Mesenchymal stem cell (in vitro differentiated cells and primary cell): Measurements from ENCODE around the gene EFNA5.

ENCODE experiments used
- DNase-seq: peaks from one replicate; pipeline ENCODE4 v3.0.0-alpha.2; 2013
- H2AFZ ChIP-seq: one replicate; pipeline ENCODE4 v1.6.1; 2013; ENCODE audit warnings: low read depth, mild to moderate bottlenecking, control low read depth, inconsistent platforms, low read length, moderate library complexity
- H2AK5ac ChIP-seq: 2 replicates; pipeline ENCODE4 v1.6.1; 2013; ENCODE audit warnings: low read length, moderate library complexity, mild to moderate bottlenecking, inconsistent platforms; ENCODE audit not compliant: severe bottlenecking
- H2BK120ac ChIP-seq: one replicate; pipeline ENCODE4 v1.6.1; 2013; ENCODE audit warnings: low read depth, mild to moderate bottlenecking, inconsistent platforms, low read length, moderate library complexity
- H2BK12ac ChIP-seq, 2 experiments: one replicate each; pipeline ENCODE4 v1.6.1; 2013; ENCODE audit warnings: inconsistent platforms in 2 of 2, low read length in 2 of 2, mild to moderate bottlenecking in 2 of 2, moderate library complexity in 2 of 2, control low read depth in 1 of 2
- H2BK15ac ChIP-seq: one replicate; pipeline ENCODE4 v1.6.1; 2013; ENCODE audit warnings: mild to moderate bottlenecking, low read depth, inconsistent platforms; ENCODE audit not compliant: poor library complexity, severe bottlenecking
- H2BK5ac ChIP-seq: 2 replicates; pipeline ENCODE4 v1.6.1; 2013; ENCODE audit warnings: low read depth, mild to moderate bottlenecking, low read length, control low read depth, inconsistent platforms; ENCODE audit not compliant: poor library complexity, severe bottlenecking
- H3K14ac ChIP-seq, 2 experiments: one replicate each; pipeline ENCODE4 v1.6.1; 2013; ENCODE audit warnings: inconsistent platforms in 2 of 2, low read length in 2 of 2, control low read depth in 1 of 2, mild to moderate bottlenecking in 1 of 2, moderate library complexity in 1 of 2
- H3K18ac ChIP-seq, 2 experiments: one replicate each; pipeline ENCODE4 v1.6.1; 2013; ENCODE audit warnings: inconsistent platforms in 2 of 2, low read length in 2 of 2, control low read depth in 1 of 2, low read depth in 1 of 2, mild to moderate bottlenecking in 1 of 2
- H3K23ac ChIP-seq, 2 experiments: one replicate each; pipeline ENCODE4 v1.6.1; 2013; ENCODE audit warnings: inconsistent platforms in 2 of 2, low read length in 2 of 2, mild to moderate bottlenecking in 2 of 2, moderate library complexity in 2 of 2, control low read depth in 1 of 2
- H3K27ac ChIP-seq: 2 replicates; pipeline ENCODE4 v1.5.1; 2013; ENCODE audit warnings: mild to moderate bottlenecking, moderate library complexity, low read length, control low read depth, inconsistent platforms; ENCODE audit not compliant: poor library complexity, severe bottlenecking
- H3K27me3 ChIP-seq, 2 experiments: 2 replicates each; pipeline versions ENCODE4 v1.6.1 to v1.7.0; 2013; ENCODE audit warnings: low read length in 2 of 2, mild to moderate bottlenecking in 2 of 2, moderate library complexity in 2 of 2, control low read depth in 1 of 2, inconsistent platforms in 1 of 2; ENCODE audit not compliant: control insufficient read depth in 1 of 2, insufficient read depth in 1 of 2
- H3K36me3 ChIP-seq, 2 experiments: 2 replicates each; pipeline versions ENCODE4 v1.6.1 to v1.7.0; 2013; ENCODE audit warnings: low read length in 2 of 2, control low read depth in 1 of 2, inconsistent platforms in 1 of 2, low read depth in 1 of 2, mild to moderate bottlenecking in 1 of 2; ENCODE audit not compliant: insufficient read depth in 2 of 2, control insufficient read depth in 1 of 2
- H3K4ac ChIP-seq, 2 experiments: one replicate each; pipeline ENCODE4 v1.6.1; 2013; ENCODE audit warnings: inconsistent platforms in 2 of 2, low read length in 2 of 2, mild to moderate bottlenecking in 2 of 2, moderate library complexity in 2 of 2, control low read depth in 1 of 2, low read depth in 1 of 2
- H3K4me1 ChIP-seq: 2 replicates; pipeline ENCODE4 v1.6.1; 2013; ENCODE audit warnings: low read depth, low read length, control low read depth; ENCODE audit not compliant: control insufficient read depth, insufficient read depth
- H3K4me2 ChIP-seq: 2 replicates; pipeline ENCODE4 v1.6.1; 2013; ENCODE audit warnings: low read length, mild to moderate bottlenecking, inconsistent platforms; ENCODE audit not compliant: poor library complexity, severe bottlenecking
- H3K4me3 ChIP-seq, 2 experiments: 2 replicates each; pipeline versions ENCODE4 v1.5.1 to v1.7.0; 2013; ENCODE audit warnings: low read length in 2 of 2, mild to moderate bottlenecking in 2 of 2, control low read depth in 1 of 2, low read depth in 1 of 2; ENCODE audit not compliant: insufficient read depth in 1 of 2
- H3K79me1 ChIP-seq: replicated peaks from 2 replicates; pipeline ENCODE4 v1.6.1; 2013; ENCODE audit warnings: mild to moderate bottlenecking, control low read depth, low read length, inconsistent platforms; ENCODE audit not compliant: poor library complexity, severe bottlenecking
- H3K9ac ChIP-seq: 2 replicates; pipeline ENCODE4 v1.7.0; 2013; ENCODE audit warnings: mild to moderate bottlenecking, low read length, moderate library complexity
- H3K9me3 ChIP-seq: 2 replicates; pipeline ENCODE4 v1.7.0; 2013; ENCODE audit warnings: mild to moderate bottlenecking, low read length; ENCODE audit not compliant: control insufficient read depth
- H4K8ac ChIP-seq: one replicate; pipeline ENCODE4 v1.6.1; 2013; ENCODE audit warnings: inconsistent platforms, mild to moderate bottlenecking, low read length, moderate library complexity
- H4K91ac ChIP-seq: one replicate; pipeline ENCODE4 v1.6.1; 2013; ENCODE audit warnings: mild to moderate bottlenecking, low read length, inconsistent platforms
- WGBS: methylation state at CpG from one replicate; pipeline ENCODE4 v1.1.7; 2013; ENCODE audit warnings: mixed read lengths; 5-methylcytosine and 5-hydroxymethylcytosine counted together

The EFNA5 gene

GRCh38 chr5:107636068-107636467 is 34.7 kb downstream of the EFNA5 start:
- Histone ChIP-seq H2AK5ac (no peak overlapping the region), H2BK5ac (no peak overlapping the region), H3K27ac (no peak overlapping the region), H3K79me1 (peaks cover 5% of the 10 kb centered on the region), H2AFZ (no peak overlapping the region), H3K14ac (no peak overlapping the region), H3K18ac (no peak overlapping the region), H4K8ac (no peak overlapping the region), H2BK120ac (no peak overlapping the region), H3K4me3 (no peak overlapping the region), H3K36me3 (no peaks in the 10 kb centered on the region), H2BK12ac (no peak overlapping the region), H3K4me1 (peaks cover 4% of the 10 kb centered on the region), H3K23ac (no peak overlapping the region), H3K4ac (no peak overlapping the region), H3K9ac (no peak overlapping the region), H3K9me3 (no peaks in the 10 kb centered on the region), H3K4me2 (no peak overlapping the region), H4K91ac (no peak overlapping the region), H3K27me3 (no peaks in the 10 kb centered on the region), H2BK15ac (no peak overlapping the region)
- WGBS, result 97% methylated on average over 4 of the region's 4 CpGs
- DNase-seq, result no peak

DNA sequence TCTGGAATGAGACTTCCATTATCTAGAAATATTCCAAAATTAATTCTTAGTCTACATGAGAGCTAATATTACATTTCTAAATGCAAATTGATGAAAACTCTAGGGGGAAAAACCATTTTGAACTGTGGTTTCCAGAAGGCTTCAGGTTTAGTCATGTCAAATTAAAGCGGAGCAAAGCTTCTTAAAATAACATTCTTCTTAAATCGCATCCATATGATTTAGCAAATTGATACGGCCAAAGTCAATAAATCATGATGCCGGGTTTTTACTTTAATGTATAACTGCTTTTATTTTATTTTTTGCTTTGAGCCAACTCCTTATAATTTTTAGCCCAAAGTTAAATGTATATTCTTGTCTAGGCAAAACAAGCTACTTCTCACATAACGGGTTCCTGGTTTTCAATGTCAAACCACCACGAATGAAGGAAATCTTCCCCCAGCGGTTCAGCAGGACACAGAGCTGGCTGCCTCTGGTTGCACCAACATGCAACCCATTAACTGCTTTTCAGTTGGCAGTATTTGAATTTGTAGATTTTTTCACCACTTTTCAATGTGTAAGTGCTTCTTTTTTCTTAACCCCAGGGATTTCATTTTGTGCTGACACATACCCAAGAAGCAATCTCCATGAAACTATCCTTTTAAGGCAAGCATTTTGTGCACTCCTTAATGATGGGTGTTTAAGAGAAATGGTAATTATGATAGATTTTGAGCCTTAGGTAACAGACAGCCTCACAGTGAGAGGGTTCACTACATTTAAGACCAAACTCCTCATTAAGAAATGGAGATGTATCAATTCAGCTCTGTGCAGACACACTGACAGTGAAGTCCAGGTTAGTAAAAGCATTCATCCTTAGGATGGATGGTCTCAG is 35.5 kb downstream of the EFNA5 start:
- no peak overlapping the region for H4K8ac ChIP-seq
- H3K9me3 ChIP-seq, result no peaks in the 10 kb centered on the region
- H3K9ac ChIP-seq, result peak overlapping the region; percentile 5
- no peak overlapping the region for H3K23ac ChIP-seq
- H2BK5ac ChIP-seq, result no peak overlapping the region
- H2AFZ ChIP-seq, result no peak overlapping the region
- no peak overlapping the region for H4K91ac ChIP-seq
- no peak overlapping the region for H3K18ac ChIP-seq
- H3K27me3 ChIP-seq, result no peaks in the 10 kb centered on the region
- peaks cover 4% of the 10 kb centered on the region for H3K4me1 ChIP-seq
- DNase-seq, result no peak
- H3K4ac ChIP-seq, result no peak overlapping the region
- no peak overlapping the region for H3K4me3 ChIP-seq
- WGBS, result 90% methylated on average over 4 of the region's 7 CpGs
- H2BK120ac ChIP-seq, result no peak overlapping the region
- H2AK5ac ChIP-seq, result no peak overlapping the region
- no peak overlapping the region for H2BK12ac ChIP-seq
- no peaks in the 10 kb centered on the region for H3K36me3 ChIP-seq
- H3K79me1 ChIP-seq, result peaks cover 2% of the 10 kb centered on the region
- no peak overlapping the region for H3K4me2 ChIP-seq
- H2BK15ac ChIP-seq, result no peak overlapping the region
- no peak overlapping the region for H3K27ac ChIP-seq
- H3K14ac ChIP-seq, result no peak overlapping the region

DNA sequence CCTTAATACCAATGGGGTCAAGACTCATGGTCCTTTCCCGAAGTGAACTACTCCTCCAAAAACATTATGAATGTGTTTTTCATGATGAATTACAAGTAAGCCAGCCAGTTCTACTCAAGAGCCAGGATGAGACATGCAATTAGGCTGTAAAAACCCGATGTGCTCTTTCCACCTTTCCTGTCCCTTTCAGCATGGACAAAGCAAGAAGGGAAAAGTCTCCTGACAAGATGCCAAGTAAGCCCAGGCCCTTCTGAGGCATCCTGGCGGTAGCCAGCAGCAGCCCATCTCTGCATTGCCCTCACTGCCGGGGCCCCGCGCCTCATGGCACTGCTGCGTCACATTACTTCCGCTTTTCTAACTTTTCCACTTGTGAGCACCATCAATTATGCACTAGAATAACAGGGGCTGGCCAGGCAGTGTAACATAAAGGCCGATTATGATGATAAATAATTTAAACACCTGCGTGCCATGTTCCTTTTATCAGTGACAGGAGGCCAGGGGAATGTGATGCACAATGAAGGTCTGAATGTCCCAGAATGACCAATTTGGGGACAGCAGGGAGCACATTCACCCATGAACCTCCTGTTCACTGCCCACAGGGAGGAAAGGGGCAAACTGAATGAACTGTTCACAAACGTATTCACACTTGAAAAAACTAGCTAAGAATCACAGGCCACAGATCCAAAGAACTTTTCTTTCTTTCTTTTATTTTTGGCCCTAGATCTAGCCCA is 37.4 kb downstream of the EFNA5 start:
- H3K27me3 ChIP-seq, result no peaks in the 10 kb centered on the region
- no peak overlapping the region for H2BK5ac ChIP-seq
- H3K4me2 ChIP-seq, result no peak overlapping the region
- DNase-seq, result no peak
- H2AFZ ChIP-seq, result no peak overlapping the region
- no peak overlapping the region for H2BK120ac ChIP-seq
- no peak overlapping the region for H3K14ac ChIP-seq
- H3K4me1 ChIP-seq, result peaks cover 4% of the 10 kb centered on the region
- no peaks in the 10 kb centered on the region for H3K9me3 ChIP-seq
- no peak overlapping the region for H3K23ac ChIP-seq
- H3K4ac ChIP-seq, result no peak overlapping the region
- 84% methylated on average over 10 of the region's 11 CpGs for WGBS
- no peak overlapping the region for H3K27ac ChIP-seq
- H3K18ac ChIP-seq, result no peak overlapping the region
- H3K4me3 ChIP-seq, result no peak overlapping the region
- peaks cover 7% of the 10 kb centered on the region for H3K79me1 ChIP-seq
- H2BK12ac ChIP-seq, result no peak overlapping the region
- H3K9ac ChIP-seq, result no peak overlapping the region
- H2AK5ac ChIP-seq, result no peak overlapping the region
- H4K8ac ChIP-seq, result no peak overlapping the region
- no peak overlapping the region for H2BK15ac ChIP-seq
- no peak overlapping the region for H4K91ac ChIP-seq
- peaks cover 0 to 3% of the 10 kb centered on the region in 2 experiments for H3K36me3 ChIP-seq

- Histone ChIP-seq H4K91ac (no peak overlapping the region), H2BK15ac (no peak overlapping the region), H3K27ac (no peak overlapping the region), H3K23ac (no peak overlapping the region), H3K4me3 (no peak overlapping the region), H3K79me1 (peaks cover 7% of the 10 kb centered on the region), H3K27me3 (no peaks in the 10 kb centered on the region), H2BK5ac (no peak overlapping the region), H2AFZ (no peak overlapping the region), H4K8ac (no peak overlapping the region), H3K36me3 (peaks cover 0 to 3% of the 10 kb centered on the region in 2 experiments), H3K9me3 (no peaks in the 10 kb centered on the region), H3K9ac (no peak overlapping the region), H2AK5ac (no peak overlapping the region), H3K4ac (no peak overlapping the region), H3K4me2 (no peak overlapping the region), H2BK12ac (no peak overlapping the region), H3K14ac (no peak overlapping the region), H3K18ac (no peak overlapping the region), H2BK120ac (no peak overlapping the region), H3K4me1 (peaks cover 5% of the 10 kb centered on the region)
- DNase-seq, result no peak
- 90% methylated on average over 4 of the region's 4 CpGs for WGBS
These were observed 38.9 kb downstream of the EFNA5 start for GRCh38 chr5:107631805-107632362.
